T follicular helper cell (primary cell): ENCODE measurements around the gene SOX6.
"Not testable (repeated sequence)": the region's sequence is repeated elsewhere in the genome, so short reads cannot be mapped to it uniquely, and the experiment has no call there.

Experiments used
- DNase-seq: peaks from one replicate; pipeline ENCODE4 v3.0.0-alpha.2; 2020; ENCODE audit warnings: low read depth
- total RNA-seq, 2 experiments: gene quantifications; one replicate each; lab custom pipeline; 2026; lab: John Stamatoyannopoulos, UW

The SOX6 gene
- total RNA-seq = 0.12 to 0.13 reads per million in 2 experiments

DNA sequence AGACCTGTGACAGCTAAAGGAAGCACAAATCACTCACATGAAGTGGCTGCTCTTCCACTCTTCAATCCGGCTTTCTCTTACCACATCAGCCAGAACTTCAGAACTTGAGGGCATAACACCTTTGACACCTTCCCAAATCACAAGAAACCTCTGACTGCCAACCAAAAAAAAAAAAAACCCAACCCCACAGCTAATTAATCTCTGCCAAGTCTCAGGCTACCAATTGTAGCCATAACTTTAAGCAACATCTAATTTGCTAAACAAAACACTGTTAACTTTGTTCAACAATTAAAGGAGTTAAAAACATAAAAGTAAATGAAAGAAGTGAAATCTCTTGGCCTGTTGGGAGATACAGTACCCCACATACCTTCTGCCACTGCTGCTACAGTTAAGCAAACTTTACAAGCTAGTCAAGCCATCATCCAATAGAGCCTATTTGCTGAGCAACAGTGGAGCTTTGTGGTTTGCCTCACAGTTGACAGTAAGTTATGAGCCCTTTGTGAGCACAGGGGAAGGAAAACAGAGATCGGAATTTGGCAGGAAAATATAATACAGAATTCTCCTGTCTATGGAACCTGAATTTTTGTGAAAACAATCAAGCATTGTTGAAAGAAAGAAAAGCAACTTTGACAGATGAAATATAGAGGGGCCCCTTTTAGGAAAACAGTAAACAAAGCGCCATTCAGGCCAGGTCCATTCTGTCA, at the start of gene SOX6:
SOX6 (minus strand) TSS at position 490 of the 704 bp plus-strand sequence. CDS start 15,298 bp downstream, outside the sequence.
- no peak for DNase-seq

- no peak for DNase-seq
Measured at GRCh38 chr11:16404781-16405285, 48.5 kb upstream of the SOX6 start.

GRCh38 chr11:16403851-16404250, 47.5 kb upstream of the SOX6 start:
- no peak for DNase-seq

DNA sequence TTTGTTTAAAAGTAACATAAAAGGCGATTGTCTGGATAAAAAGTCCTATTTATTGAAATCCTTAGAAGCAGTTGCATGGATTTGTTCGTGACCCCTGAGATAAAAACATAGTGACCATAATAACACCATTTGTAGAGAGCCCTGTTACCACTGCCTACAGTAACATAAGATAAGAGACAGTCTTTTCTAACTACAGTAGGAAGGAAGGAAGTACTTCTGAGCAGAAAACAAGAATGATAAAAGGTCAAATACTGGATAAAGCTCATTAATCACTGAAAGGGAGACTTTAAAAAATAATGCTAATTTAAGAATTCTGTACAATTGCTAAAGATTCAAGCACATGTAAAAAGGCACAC, 47.1 kb upstream of the SOX6 start:
- no peak for DNase-seq

DNA sequence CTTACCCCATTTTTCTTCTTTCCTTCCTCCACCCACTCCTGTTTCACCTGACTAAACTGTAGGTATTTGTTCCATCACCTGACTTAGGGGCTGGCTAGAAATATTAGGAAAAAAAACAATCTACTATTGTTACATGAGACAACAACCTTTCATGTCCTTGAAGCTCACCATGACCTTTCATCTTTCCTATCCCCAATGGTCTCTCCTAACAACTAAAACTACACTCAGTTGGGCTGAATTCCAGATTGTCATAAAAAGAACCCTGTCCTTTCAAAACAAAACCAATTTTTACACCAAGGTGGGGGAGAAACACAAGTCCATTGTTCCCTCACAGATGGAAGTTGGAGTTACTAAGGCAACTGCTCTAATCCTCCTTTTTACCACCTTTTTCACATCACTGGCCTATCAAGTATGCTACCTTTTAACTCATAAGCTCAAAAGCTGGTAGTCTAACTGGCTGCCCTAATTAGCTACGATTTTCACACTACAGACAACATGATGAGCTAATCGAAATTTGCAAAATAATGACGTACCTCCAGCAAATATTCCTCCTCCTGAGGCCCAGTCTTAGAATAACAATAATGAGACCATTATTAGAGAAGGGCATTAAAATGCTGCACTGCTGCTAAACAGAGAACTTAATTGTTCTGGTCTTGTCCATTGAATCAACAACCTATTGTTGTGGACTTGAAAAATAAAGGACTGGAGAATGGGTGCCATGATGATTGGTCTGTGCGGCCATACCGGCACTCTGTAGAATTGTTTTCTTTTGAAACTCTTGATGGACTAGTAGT, 46.5 kb upstream of the SOX6 start:
- no peak for DNase-seq

DNA sequence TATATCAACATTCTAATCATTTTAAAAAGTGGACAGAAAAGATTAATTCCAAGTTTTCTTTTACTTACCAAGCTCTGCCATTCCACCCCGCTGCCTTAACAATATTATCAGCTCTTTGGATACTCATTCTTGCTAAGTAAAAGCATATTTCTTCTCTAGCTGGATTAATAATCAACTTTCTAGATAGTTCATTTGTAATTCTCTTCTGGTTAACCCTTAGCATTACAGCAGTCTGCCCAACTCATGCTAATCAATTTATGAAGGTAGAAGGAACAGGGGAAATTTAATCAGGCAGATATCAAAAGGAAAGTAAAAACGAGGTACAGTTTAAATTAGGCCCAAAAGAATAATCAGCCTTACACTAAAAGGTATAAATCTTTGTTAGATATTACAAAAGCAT, 41.0 kb upstream of the SOX6 start:
- DNase-seq = no peak

DNA sequence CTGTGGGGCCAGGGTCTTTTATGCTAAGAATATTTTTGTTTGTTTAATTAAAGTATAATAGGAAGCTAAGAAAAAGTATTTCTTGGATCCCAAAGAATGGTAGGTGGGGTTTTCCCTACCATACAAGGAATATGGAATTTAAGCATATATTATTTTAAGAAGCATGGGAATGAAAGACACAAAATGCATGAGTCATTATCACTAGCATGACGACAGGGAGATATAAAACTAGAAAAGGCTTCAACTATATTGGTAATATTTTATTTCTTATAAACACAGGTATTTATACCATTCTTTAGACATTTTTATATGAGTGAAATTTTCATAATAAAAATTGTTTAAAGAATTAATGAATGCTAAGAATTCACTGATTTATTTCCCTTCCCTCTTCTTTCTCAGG, 39.3 kb upstream of the SOX6 start:
- DNase-seq = no peak

DNA sequence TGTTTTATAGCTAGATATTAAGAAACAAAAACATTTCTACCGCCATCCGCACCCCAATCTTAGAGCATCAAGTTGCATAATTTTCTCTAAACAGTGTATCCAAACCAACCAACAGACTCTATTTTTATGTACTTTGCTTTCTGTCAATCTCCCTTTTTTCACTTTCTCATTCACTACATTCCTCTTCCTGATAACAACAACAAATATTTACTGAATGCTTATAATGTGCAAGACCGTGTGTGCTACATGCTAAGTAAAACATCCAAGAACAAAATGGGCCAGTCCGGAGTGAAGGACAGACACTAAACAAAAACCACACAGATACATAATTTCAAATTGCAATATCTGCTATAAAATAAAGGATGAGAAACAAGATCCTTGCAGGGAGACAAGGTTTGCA, 38.6 kb upstream of the SOX6 start:
- DNase-seq = no peak

GRCh38 chr11:16393340-16393739, 37.0 kb upstream of the SOX6 start:
- no peak for DNase-seq

- no peak for DNase-seq
Measured at GRCh38 chr11:16392616-16393015, 36.3 kb upstream of the SOX6 start.

DNA sequence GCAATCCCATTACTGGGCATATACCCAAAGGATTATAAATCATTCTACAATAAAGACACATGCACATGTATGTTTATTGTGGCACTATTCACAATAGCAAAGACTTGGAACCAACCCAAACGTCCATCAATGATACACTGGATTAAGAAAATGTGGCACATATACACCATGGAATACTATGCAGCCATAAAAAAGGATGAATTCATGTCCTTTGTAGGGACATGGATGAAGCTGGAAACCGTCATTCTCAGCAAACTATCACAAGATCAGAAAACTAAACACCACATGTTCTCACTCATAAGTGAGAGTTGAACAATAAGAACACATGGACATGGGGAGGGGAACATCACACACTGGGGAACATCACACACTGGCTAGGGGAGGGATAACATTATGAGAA, 34.5 kb upstream of the SOX6 start:
- DNase-seq = not testable (repeated sequence)

- no peak for DNase-seq
Measured at GRCh38 chr11:16385099-16385498, 28.8 kb upstream of the SOX6 start.

DNA sequence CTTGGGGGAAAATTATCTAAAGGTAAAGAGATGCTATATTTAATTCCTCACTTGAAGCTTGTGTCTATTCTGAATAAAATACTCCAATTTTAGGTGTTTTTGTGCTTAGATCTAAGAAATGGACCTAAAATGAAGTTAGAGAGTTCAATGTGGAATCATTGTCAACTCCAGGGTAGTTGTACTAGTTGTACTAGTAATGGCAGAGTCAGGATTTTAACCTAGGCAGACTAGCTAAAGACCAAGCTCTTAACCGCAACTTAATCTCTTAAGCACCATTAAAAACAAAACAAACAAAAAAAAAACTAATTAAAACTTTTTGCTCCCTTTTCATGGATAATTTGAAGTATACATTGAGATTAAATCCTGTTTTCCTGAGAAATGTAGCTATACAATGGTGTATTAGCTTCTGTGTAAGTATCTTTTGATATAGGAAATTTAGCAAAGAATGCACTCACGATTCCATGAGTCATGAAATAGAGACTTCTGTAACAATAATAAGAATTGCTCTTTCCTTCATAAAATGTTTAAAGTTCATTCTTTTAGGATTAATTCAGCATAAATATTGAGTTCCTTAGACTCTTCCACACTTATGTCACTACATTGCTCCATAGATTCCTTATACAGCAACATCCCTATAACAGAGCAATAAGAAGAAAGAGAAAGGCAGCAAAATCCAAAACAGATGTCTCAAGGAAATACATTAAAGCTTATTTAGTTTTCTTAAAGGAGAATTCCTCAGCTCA, 26.5 kb upstream of the SOX6 start:
- DNase-seq = no peak

DNA sequence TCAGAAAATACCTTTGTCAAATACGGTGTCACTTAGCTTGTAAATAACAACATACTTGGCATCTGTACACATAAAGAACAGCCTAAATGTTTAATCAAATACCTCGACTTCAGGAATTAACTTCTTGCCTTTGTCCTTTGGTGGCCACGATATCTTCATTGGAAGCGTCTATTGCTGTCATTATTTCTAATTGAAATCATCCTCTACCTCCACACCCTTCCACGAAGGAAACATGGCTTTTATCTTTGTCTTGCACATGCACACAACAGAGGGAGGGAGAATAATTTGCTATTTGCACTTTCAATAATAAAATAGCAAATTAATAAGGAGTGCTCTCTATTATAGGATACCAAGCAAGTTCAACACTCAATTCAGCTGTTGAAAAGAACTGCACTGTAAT, 25.8 kb upstream of the SOX6 start:
- no peak for DNase-seq

- DNase-seq = no peak
Measured at GRCh38 chr11:16380941-16381568, 24.7 kb upstream of the SOX6 start.

- no peak for DNase-seq
Measured at GRCh38 chr11:16378906-16379305, 22.6 kb upstream of the SOX6 start.

DNA sequence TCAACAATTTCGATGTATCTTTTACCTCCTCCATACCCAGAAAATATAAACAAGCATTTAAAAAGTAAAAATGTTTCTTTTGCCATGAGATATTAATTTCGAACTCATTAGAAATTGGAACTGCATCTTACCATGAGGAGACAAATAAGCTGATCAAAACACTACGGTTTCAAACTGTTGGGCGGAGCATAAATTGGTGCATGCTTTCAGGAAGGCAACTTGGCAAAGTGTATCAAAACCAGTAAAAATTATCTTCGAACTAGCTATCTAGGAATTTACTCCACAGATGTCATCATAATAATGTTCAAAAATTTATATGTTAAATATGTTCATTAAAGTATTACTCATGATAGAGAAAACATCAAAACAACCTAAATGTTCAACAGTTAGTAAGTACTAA, 21.4 kb upstream of the SOX6 start:
- no peak for DNase-seq

DNA sequence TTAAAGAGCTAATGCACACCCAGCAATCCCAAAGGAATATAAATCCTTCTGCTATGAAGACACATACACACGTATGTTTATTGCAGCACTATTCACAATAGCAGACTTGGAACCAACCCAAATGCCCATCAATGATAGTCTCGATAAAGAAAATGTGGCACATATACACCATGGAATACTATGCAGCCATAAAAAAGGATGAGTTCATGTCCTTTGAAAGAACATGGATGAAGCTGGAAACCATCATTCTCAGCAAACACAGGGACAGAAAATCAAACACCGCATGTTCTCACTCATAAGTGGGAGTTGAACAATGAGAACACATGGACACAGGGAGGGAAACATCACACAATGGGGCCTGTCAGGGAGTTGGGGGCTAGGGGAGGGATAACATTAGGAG, 19.3 kb upstream of the SOX6 start:
- DNase-seq = not testable (repeated sequence)

DNA sequence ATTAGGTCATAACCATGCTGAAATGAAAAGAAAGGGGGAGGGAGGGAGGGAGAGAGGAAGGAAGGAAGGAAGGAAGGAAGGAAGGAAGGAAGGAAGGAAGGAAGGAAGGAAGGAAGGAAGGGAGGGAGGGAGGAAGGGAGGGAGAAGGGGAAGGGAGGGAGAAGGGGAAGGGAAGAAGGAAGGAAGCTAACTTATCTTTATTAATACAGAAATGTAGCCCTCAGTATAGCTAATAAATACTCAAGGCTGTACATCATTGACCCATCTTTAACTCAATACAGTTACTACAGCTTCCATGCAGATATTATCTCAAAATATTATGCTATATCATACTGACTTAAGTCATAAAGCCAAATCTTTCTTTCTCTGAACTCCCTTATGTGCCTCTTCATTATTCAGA, 17.4 kb upstream of the SOX6 start:
- no peak for DNase-seq

GRCh38 chr11:16372355-16372754, 16.0 kb upstream of the SOX6 start:
- no peak for DNase-seq

DNA sequence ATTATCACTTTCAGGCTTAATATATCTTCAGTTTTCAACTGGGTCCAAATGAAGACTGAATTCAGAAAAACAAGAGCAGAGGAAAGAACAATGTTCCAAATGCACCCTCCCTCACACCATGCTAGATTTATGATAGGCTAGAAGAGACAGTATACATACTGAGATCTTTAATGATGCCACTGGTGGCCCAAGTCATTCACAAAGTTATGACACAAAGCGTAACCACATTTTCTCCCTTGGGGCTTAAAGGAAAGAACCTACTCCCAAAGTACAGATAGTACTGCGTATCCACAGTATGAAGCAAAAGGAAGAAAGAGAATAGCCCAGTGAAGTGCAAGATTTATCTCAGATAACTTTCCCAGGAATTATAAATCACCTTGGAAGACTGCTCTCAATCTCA, 10.9 kb upstream of the SOX6 start:
- DNase-seq = no peak

- no peak for DNase-seq
Measured at GRCh38 chr11:16365581-16366228, 9.4 kb upstream of the SOX6 start.
